SH-SY5Y (cell line): Measurements from ENCODE around the gene TAF6.

Experiments used
- GATA2 ChIP-seq: IDR thresholded peaks from 2 replicates; pipeline ENCODE4 v1.6.1; 2011; ENCODE audit warnings: mild to moderate bottlenecking, low read depth, low read length
- GATA3 ChIP-seq: IDR thresholded peaks from 2 replicates; pipeline ENCODE4 v1.6.1; 2011; ENCODE audit warnings: low read depth, mild to moderate bottlenecking, low read length, moderate library complexity

- TF ChIP-seq GATA2 (no peak), GATA3 (no peak)
Measured at GRCh38 chr7:100124301-100125230, 5.4 kb upstream of the TAF6 start.
